ENCODE results near the gene GPR141. TPM values are rescaled to one million over a fixed set of nuclear protein-coding genes. Genes with fewer than 3 reads are reported as not detected.

The GPR141 gene
- total and polyA plus RNA-seq, 2 of the 13 experiments (the other 11 are each of a cell fraction or from before 2014, with no cell fraction given) = not detected

- Histone ChIP-seq H3K4me3 (replicated peaks in 1 of 3; ENCODE audit: insufficient read depth in 1 of 3, low read depth in 2 of 3, low read length in 3 of 3) (no peak overlapping the region), H3K9me3 (ENCODE audit: low read length) (peaks cover 5% of the 10 kb centered on the region; the same call in 1 of the 2 replicates), H2AFZ (ENCODE audit: low read length) (no peak overlapping the region), H4K20me1 (ENCODE audit: insufficient read depth, low read length) (no peaks in the 10 kb centered on the region), H3K4me2 (ENCODE audit: low read depth, low read length) (no peak overlapping the region), H3K4me1 (ENCODE audit: insufficient read depth, low read length) (no peaks in the 10 kb centered on the region), H3K36me3 (replicated peaks in 1 of 2; ENCODE audit: control insufficient read depth in 1 of 2, insufficient read depth in 2 of 2, low read length in 2 of 2) (no peaks in the 10 kb centered on the region), H3K79me2 (ENCODE audit: insufficient read depth, low read length) (no peaks in the 10 kb centered on the region), H3K27ac (ENCODE audit: extremely low read length, insufficient read depth, low read length) (no peak overlapping the region), H3K9ac (ENCODE audit: insufficient read depth, low read depth, low read length) (no peak overlapping the region), H3K27me3 (ENCODE audit: control insufficient read depth in 1 of 2, insufficient read depth in 2 of 2, low read length in 2 of 2) (no peaks in the 10 kb centered on the region)
- ATAC-seq (no peak), FAIRE-seq (no peak), DNase-seq (ENCODE audit: low spot score) (no peak)
- in situ Hi-C loops (cut with HindIII; ENCODE audit: extremely low pct_ligation_motif_present, low pct_unique_long_range_greater_than_20kb) (no loop called here), intact Hi-C loops (cut with micrococcal nuclease; ENCODE audit: unreplicated experiment) (no loop called here)
- ChIA-PET POLR2A (no interaction called here), CTCF (ENCODE audit: low intra/inter-chr PET ratio, low total read pairs) (no interaction called here)
- BruUV-seq (replicated peaks) = no TSS peak
- TF ChIP-seq DRAP1 (CRISPR knock-in tag; IDR thresholded peaks at IDR 0.05) = no peak
- no peak for TF ChIP-seq GATAD2A (CRISPR knock-in tag; IDR thresholded peaks at IDR 0.05)
- no peak for TF ChIP-seq AGO2 (optimal IDR thresholded peaks at IDR 0.05; ENCODE audit: low read depth, low read length)
- no peak for TF ChIP-seq RFX5 (IDR thresholded peaks at IDR 0.05; ENCODE audit: low read depth, low read length)
- no peak for TF ChIP-seq THAP9 (CRISPR knock-in tag; IDR thresholded peaks at IDR 0.05; ENCODE audit: borderline replicate concordance)
- no peak for TF ChIP-seq KDM6A (CRISPR knock-in tag; IDR thresholded peaks at IDR 0.05; ENCODE audit: low read depth)
- no peak for TF ChIP-seq ZNF678 (CRISPR knock-in tag; IDR thresholded peaks at IDR 0.05)
- no peak for TF ChIP-seq RBFOX2 (IDR thresholded peaks at IDR 0.05; ENCODE audit: low read depth, low read length)
- TF ChIP-seq PCBP1 (IDR thresholded peaks at IDR 0.05; ENCODE audit: borderline replicate concordance, low read depth, low read length) = no peak
- no peak for TF ChIP-seq ZNF326 (CRISPR knock-in tag; IDR thresholded peaks at IDR 0.05; ENCODE audit: borderline replicate concordance)
- TF ChIP-seq SMAD9 (CRISPR knock-in tag; IDR thresholded peaks at IDR 0.05) = no peak
- TF ChIP-seq NR1H2 (CRISPR knock-in tag; IDR thresholded peaks at IDR 0.05; ENCODE audit: borderline replicate concordance, low read depth) = no peak
- no peak for TF ChIP-seq ARID4A (CRISPR knock-in tag; IDR thresholded peaks at IDR 0.05; ENCODE audit: borderline replicate concordance)
- TF ChIP-seq ZNF879 (CRISPR knock-in tag; IDR thresholded peaks at IDR 0.05) = no peak
- TF ChIP-seq SMAD3 (CRISPR knock-in tag; IDR thresholded peaks at IDR 0.05) = no peak
- TF ChIP-seq DZIP1 (CRISPR knock-in tag; IDR thresholded peaks at IDR 0.05) = no peak
- TF ChIP-seq TCF7L2 (IDR thresholded peaks at IDR 0.05; ENCODE audit: low read depth, low read length) = no peak
Measured at GRCh38 chr7:37635346-37635745, 48.2 kb upstream of the GPR141 start.
